ENCODE measurements around the gene NBEAL2.

NBEAL2 gene

GRCh38 chr3:46944191-46944590, 35.3 kb upstream of the NBEAL2 start:
- DNase-seq (ENCODE audit: low read depth in 2 of 2): no peak

GRCh38 chr3:46946416-46946815, 33.0 kb upstream of the NBEAL2 start:
- no peak for DNase-seq (ENCODE audit: low read depth in 2 of 2)

- no peak for DNase-seq (ENCODE audit: low read depth in 2 of 2)
These were observed 32.5 kb upstream of the NBEAL2 start for GRCh38 chr3:46946856-46947545.

GRCh38 chr3:46947546-46947901, 31.9 kb upstream of the NBEAL2 start:
- no peak for DNase-seq (ENCODE audit: low read depth in 2 of 2)

GRCh38 chr3:46947981-46948791, 31.3 kb upstream of the NBEAL2 start:
- DNase-seq (ENCODE audit: low read depth in 2 of 2): peak in 1 of 2 experiments; percentile 43

- DNase-seq (ENCODE audit: low read depth in 2 of 2): no peak
These were observed 30.4 kb upstream of the NBEAL2 start for GRCh38 chr3:46948830-46949671.

GRCh38 chr3:46950177-46950576, 29.3 kb upstream of the NBEAL2 start:
- no peak for DNase-seq (ENCODE audit: low read depth in 2 of 2)

- no peak for DNase-seq (ENCODE audit: low read depth in 2 of 2)
These were observed 28.7 kb upstream of the NBEAL2 start for GRCh38 chr3:46950650-46951241.

- no peak for DNase-seq (ENCODE audit: low read depth in 2 of 2)
These were observed 26.7 kb upstream of the NBEAL2 start for GRCh38 chr3:46952813-46953212.

- no peak for DNase-seq (ENCODE audit: low read depth in 2 of 2)
These were observed 26.0 kb upstream of the NBEAL2 start for GRCh38 chr3:46953234-46954010.

- DNase-seq (ENCODE audit: low read depth in 2 of 2): no peak
These were observed 25.3 kb upstream of the NBEAL2 start for GRCh38 chr3:46954178-46954577.

GRCh38 chr3:46955157-46955556, 24.3 kb upstream of the NBEAL2 start:
- DNase-seq (ENCODE audit: low read depth in 2 of 2): no peak

- DNase-seq (ENCODE audit: low read depth in 2 of 2): no peak
These were observed 23.6 kb upstream of the NBEAL2 start for GRCh38 chr3:46955801-46956259.

GRCh38 chr3:46957092-46957820, 22.2 kb upstream of the NBEAL2 start:
- no peak for DNase-seq (ENCODE audit: low read depth in 2 of 2)

- no peak for DNase-seq (ENCODE audit: low read depth in 2 of 2)
These were observed 20.9 kb upstream of the NBEAL2 start for GRCh38 chr3:46958467-46959160.

GRCh38 chr3:46959161-46959511, 20.3 kb upstream of the NBEAL2 start:
- DNase-seq (ENCODE audit: low read depth in 2 of 2): no peak

- no peak for DNase-seq (ENCODE audit: low read depth in 2 of 2)
These were observed 19.3 kb upstream of the NBEAL2 start for GRCh38 chr3:46960081-46960701.

- no peak for DNase-seq (ENCODE audit: low read depth in 2 of 2)
These were observed 18.6 kb upstream of the NBEAL2 start for GRCh38 chr3:46960835-46961234.

GRCh38 chr3:46962427-46962826, 17.0 kb upstream of the NBEAL2 start:
- no peak for DNase-seq (ENCODE audit: low read depth in 2 of 2)

Data from stimulated activated CD4-positive, alpha-beta T cell treated with anti-CD3 and anti-CD28 coated beads, Interleukin-12 subunit alpha, Interleukin-12 subunit beta, amount 100 ng/mL, for 24 hours (primary cell).